Measurements from ENCODE around the gene CACNG4.

The CACNG4 gene

GRCh38 chr17:66944351-66945146 is 20.0 kb upstream of the CACNG4 start:
- no peak for DNase-seq (ENCODE audit: low read depth)

GRCh38 chr17:66945147-66945835 is 19.2 kb upstream of the CACNG4 start:
- no peak for DNase-seq (ENCODE audit: low read depth)

- DNase-seq (ENCODE audit: low read depth): no peak
Observed at GRCh38 chr17:66946251-66946650, 18.3 kb upstream of the CACNG4 start.

- no peak for DNase-seq (ENCODE audit: low read depth)
Observed at GRCh38 chr17:66947311-66947710, 17.2 kb upstream of the CACNG4 start.

GRCh38 chr17:66948061-66948750 is 16.3 kb upstream of the CACNG4 start:
- DNase-seq (ENCODE audit: low read depth): no peak

GRCh38 chr17:66949501-66949900 is 15.0 kb upstream of the CACNG4 start:
- DNase-seq (ENCODE audit: low read depth): no peak

GRCh38 chr17:66950325-66950724 is 14.2 kb upstream of the CACNG4 start:
- no peak for DNase-seq (ENCODE audit: low read depth)

GRCh38 chr17:66950886-66951604 is 13.5 kb upstream of the CACNG4 start:
- no peak for DNase-seq (ENCODE audit: low read depth)

- no peak for DNase-seq (ENCODE audit: low read depth)
Observed at GRCh38 chr17:66951605-66951953, 12.9 kb upstream of the CACNG4 start.

GRCh38 chr17:66952031-66952524 is 12.4 kb upstream of the CACNG4 start:
- peak; percentile 82 for DNase-seq (ENCODE audit: low read depth)

- DNase-seq (ENCODE audit: low read depth): no peak
Observed at GRCh38 chr17:66952681-66953629, 11.6 kb upstream of the CACNG4 start.

- no peak for DNase-seq (ENCODE audit: low read depth)
Observed at GRCh38 chr17:66953630-66954020, 10.9 kb upstream of the CACNG4 start.

GRCh38 chr17:66954632-66955031 is 9.9 kb upstream of the CACNG4 start:
- no peak for DNase-seq (ENCODE audit: low read depth)

- no peak for DNase-seq (ENCODE audit: low read depth)
Observed at GRCh38 chr17:66955821-66956220, 8.7 kb upstream of the CACNG4 start.

GRCh38 chr17:66956941-66957340 is 7.6 kb upstream of the CACNG4 start:
- no peak for DNase-seq (ENCODE audit: low read depth)

- no peak for DNase-seq (ENCODE audit: low read depth)
Observed at GRCh38 chr17:66957343-66957742, 7.2 kb upstream of the CACNG4 start.

GRCh38 chr17:66957951-66958579 is 6.4 kb upstream of the CACNG4 start:
- no peak for DNase-seq (ENCODE audit: low read depth)

- DNase-seq (ENCODE audit: low read depth): no peak
Observed at GRCh38 chr17:66959641-66960375, 4.7 kb upstream of the CACNG4 start.

- DNase-seq (ENCODE audit: low read depth): no peak
Observed at GRCh38 chr17:66960613-66961012, 3.9 kb upstream of the CACNG4 start.

- DNase-seq (ENCODE audit: low read depth): no peak
Observed at GRCh38 chr17:66963521-66963908, 992 bp upstream of the CACNG4 start.

Measured in GM04503 (cell line).